CD14-positive monocyte (primary cell): ENCODE measurements around the gene DNMT3A. TPM values are rescaled to one million over a fixed set of nuclear protein-coding genes. Genes with fewer than 3 reads are reported as not detected.

Experiments
- DNase-seq, 3 donors: peaks; one replicate each; pipeline ENCODE4 v3.0.0-alpha.2; 2011 to 2022
- H2AFZ ChIP-seq: 2 replicates; pipeline ENCODE4 v1.6.0; 2012; ENCODE audit warnings: mild to moderate bottlenecking, low read depth, low read length, inconsistent platforms; ENCODE audit not compliant: insufficient read depth, poor library complexity, severe bottlenecking
- H3K27ac ChIP-seq, 2 donors: 1 replicate in 1 of 2; 2 replicates in 1 of 2; pipeline ENCODE4 v1.5.1; 2012 to 2013; ENCODE audit warnings: low read length in 2 of 2, control low read depth in 1 of 2, inconsistent platforms in 1 of 2, low read depth in 1 of 2, mild to moderate bottlenecking in 1 of 2
- H3K27me3 ChIP-seq, 2 donors: one replicate each; pipeline versions ENCODE4 v1.6.0 to v1.6.1; 2011 to 2013; ENCODE audit warnings: low read length in 2 of 2; ENCODE audit not compliant: control insufficient read depth in 2 of 2, insufficient read depth in 2 of 2
- H3K36me3 ChIP-seq, 2 donors: replicated peaks in 1 of 2; 1 replicate in 1 of 2; 2 replicates in 1 of 2; pipeline versions ENCODE4 v1.5.1 to v1.6.1; 2012 to 2013; ENCODE audit warnings: low read length in 2 of 2, control low read depth in 1 of 2, inconsistent platforms in 1 of 2, mild to moderate bottlenecking in 1 of 2; ENCODE audit not compliant: insufficient read depth in 2 of 2, control insufficient read depth in 1 of 2
- H3K4me1 ChIP-seq, 2 donors: 1 replicate in 1 of 2; 2 replicates in 1 of 2; pipeline versions ENCODE4 v1.5.1 to v1.6.1; 2012 to 2013; ENCODE audit warnings: low read length in 2 of 2, control low read depth in 1 of 2, inconsistent platforms in 1 of 2, mild to moderate bottlenecking in 1 of 2, moderate library complexity in 1 of 2; ENCODE audit not compliant: insufficient read depth in 2 of 2, control insufficient read depth in 1 of 2
- H3K4me2 ChIP-seq: replicated peaks from 2 replicates; pipeline ENCODE3; 2012; ENCODE audit warnings: low read length, moderate library complexity, mild to moderate bottlenecking; ENCODE audit not compliant: poor library complexity, severe bottlenecking; ENCODE audit errors: extremely low read depth
- H3K4me3 ChIP-seq, 3 experiments: fragments of 200-600 bp in 1 of 3; sonication (generic) in 1 of 3; replicated peaks in 1 of 3; 1 replicate in 2 of 3; 2 replicates in 1 of 3; pipeline ENCODE4 v1.5.1; 2011 to 2013; ENCODE audit warnings: low read length in 3 of 3, mild to moderate bottlenecking in 3 of 3, control low read depth in 2 of 3, low read depth in 2 of 3, inconsistent platforms in 1 of 3, moderate library complexity in 1 of 3
- H3K79me2 ChIP-seq: 2 replicates; pipeline ENCODE4 v1.6.0; 2012; ENCODE audit warnings: mild to moderate bottlenecking, control low read depth, inconsistent platforms, low read length, moderate library complexity; ENCODE audit not compliant: insufficient read depth
- H3K9ac ChIP-seq: 2 replicates; pipeline ENCODE4 v1.6.0; 2017; ENCODE audit warnings: low read length, mild to moderate bottlenecking; ENCODE audit not compliant: insufficient read depth, poor library complexity, severe bottlenecking
- H3K9me3 ChIP-seq, 2 donors: replicated peaks in 1 of 2; 1 replicate in 1 of 2; 2 replicates in 1 of 2; pipeline versions ENCODE4 v1.5.1 to v1.6.1; 2012 to 2013; ENCODE audit warnings: low read length in 2 of 2, control low read depth in 1 of 2; ENCODE audit not compliant: control insufficient read depth in 1 of 2, insufficient read depth in 1 of 2
- H4K20me1 ChIP-seq: 2 replicates; pipeline ENCODE4 v1.6.0; 2012; ENCODE audit warnings: mild to moderate bottlenecking, low read length, control low read depth, moderate library complexity; ENCODE audit not compliant: insufficient read depth
- H3K27ac Mint-ChIP-seq, 7 donors: one replicate each; pipeline ENCODE4 v1.8.0; 2020; ENCODE audit warnings: mild to moderate bottlenecking in 7 of 7, mixed read lengths in 7 of 7, moderate library complexity in 6 of 7, inconsistent platforms in 2 of 7
- H3K27me3 Mint-ChIP-seq, 3 donors: one replicate each; pipeline ENCODE4 v1.8.0; 2021 to 2022; ENCODE audit warnings: low read depth in 3 of 3, mild to moderate bottlenecking in 3 of 3, mixed read lengths in 3 of 3, moderate library complexity in 3 of 3, inconsistent platforms in 1 of 3
- H3K36me3 Mint-ChIP-seq, 2 donors: one replicate each; pipeline ENCODE4 v1.8.0; 2020; ENCODE audit warnings: mixed read lengths in 2 of 2, inconsistent platforms in 1 of 2, mild to moderate bottlenecking in 1 of 2
- H3K4me1 Mint-ChIP-seq: one replicate; pipeline ENCODE4 v1.8.0; 2020; ENCODE audit warnings: mild to moderate bottlenecking, mixed read lengths
- H3K4me3 Mint-ChIP-seq, 2 donors: one replicate each; pipeline ENCODE4 v1.8.0; 2020; ENCODE audit warnings: mild to moderate bottlenecking in 2 of 2, mixed read lengths in 2 of 2, moderate library complexity in 1 of 2
- H3K9me3 Mint-ChIP-seq, 7 donors: one replicate each; pipeline ENCODE4 v1.8.0; 2020 to 2022; ENCODE audit warnings: mixed read lengths in 7 of 7, mild to moderate bottlenecking in 6 of 7, moderate library complexity in 6 of 7, inconsistent platforms in 2 of 7
- WGBS: methylation state at CpG from one replicate; pipeline ENCODE4 v1.1.5; 2013; ENCODE audit warnings: missing lambda C conversion rate; ENCODE audit not compliant: insufficient coverage; 5-methylcytosine and 5-hydroxymethylcytosine counted together
- intact Hi-C, 2 donors: fragments of 100-400 bp; cut with micrococcal nuclease; formaldehyde crosslinking; loops; one replicate each; pipeline versions ENCODE4 v1.15.0 to v1.15.1; 2023
- polyA plus RNA-seq, 3 donors: library from polyadenylated mRNA; depleted of rRNA in 1 of 3; unstranded in 2 of 3; stranded (reverse) in 1 of 3; fragments of 300-500 nt in 2 of 3; fragments of >200 nt in 1 of 3; fragmentation: Illumina TruSeq in 2 of 3; gene quantifications; 1 replicate in 2 of 3; 2 replicates in 1 of 3; pipeline ENCODE4 v1.2.3, GENCODE V29; 2012 to 2021
- TF ChIP-seq, protein P1 (sequence below): fragments of 200-600 bp; IDR thresholded peaks from one replicate; pipeline ENCODE4 v1.8.0; 2022; ENCODE audit warnings: antibody characterized with exemption, mild to moderate bottlenecking

Gene DNMT3A
- polyA plus RNA-seq, 3 donors = 1.7 to 7.9 (median 2.7) TPM

DNA sequence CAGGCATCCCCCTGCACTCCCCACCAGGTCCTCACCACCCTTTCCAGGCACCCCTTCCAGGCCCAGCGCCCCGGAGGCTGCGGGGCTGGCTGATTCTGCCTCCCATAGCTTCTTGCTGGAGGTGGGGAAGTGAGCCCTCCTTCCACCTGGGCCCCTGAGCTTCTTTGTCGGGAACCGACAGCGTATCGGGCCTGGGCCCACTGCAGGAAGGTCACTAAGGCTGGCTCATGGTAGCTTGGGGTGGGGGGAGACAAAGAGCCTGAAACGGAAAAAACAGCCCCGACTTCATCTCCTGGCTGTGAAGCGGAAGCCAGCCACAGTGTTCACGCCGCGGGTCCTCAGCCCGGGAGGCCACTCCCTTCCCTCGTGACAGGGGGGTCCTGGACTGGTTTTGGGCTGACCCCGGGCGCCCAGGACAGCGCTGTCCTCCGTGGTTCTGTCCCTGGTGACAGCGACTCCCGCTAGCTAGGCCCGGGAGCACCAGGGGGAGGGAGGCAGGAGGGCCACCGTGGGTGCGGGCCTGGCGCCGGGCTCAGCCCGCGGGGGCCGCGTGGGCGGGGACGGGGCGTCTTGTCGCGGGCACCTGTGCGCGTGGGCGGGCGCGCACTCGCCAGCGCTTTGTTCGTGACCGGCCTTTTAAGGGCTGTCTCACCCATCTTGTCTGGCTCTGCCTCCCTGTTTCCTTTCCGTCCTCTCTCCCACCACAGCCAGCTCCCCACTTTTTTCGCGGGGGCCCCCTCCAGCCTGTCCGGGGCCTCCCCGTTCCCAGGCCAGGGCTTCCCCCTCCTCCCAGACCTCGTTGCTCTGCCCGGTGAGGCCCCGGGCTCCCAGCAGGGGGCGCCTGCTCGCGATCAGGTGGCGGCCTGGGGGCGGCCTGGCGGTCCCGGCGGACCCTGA, 64.9 kb downstream of the DNMT3A start:
- Mint-ChIP-seq H3K4me3 (peak overlapping the region; percentile 76 to 85), H3K9me3 (no peaks in the 10 kb centered on the region), H3K27ac (peak overlapping the region in 4 of 7 donors; percentile 30 to 88 (median 69)), H3K27me3 (peaks cover 3 to 11% (median 11%) of the 10 kb centered on the region in 3 donors), H3K4me1 (peaks cover 70% of the 10 kb centered on the region), H3K36me3 (peaks cover 28 to 37% of the 10 kb centered on the region in 2 donors)
- Histone ChIP-seq H4K20me1 (no peaks in the 10 kb centered on the region), H3K4me2 (peak overlapping the region; percentile 81), H3K36me3 (peaks cover under 1 to 6% of the 10 kb centered on the region in 2 donors), H3K4me3 (peak overlapping the region; percentile 25 to 74 (median 35)), H2AFZ (peak overlapping the region; percentile 90), H3K79me2 (no peaks in the 10 kb centered on the region), H3K27me3 (no peaks in the 10 kb centered on the region), H3K27ac (peak overlapping the region in 1 of 2 donors; percentile 50), H3K9me3 (no peaks in the 10 kb centered on the region), H3K9ac (peak overlapping the region; percentile 81), H3K4me1 (peaks cover 76 to 82% of the 10 kb centered on the region in 2 donors)
- WGBS = under 1% methylated on average over 45 of the region's 60 CpGs
- TF ChIP-seq, protein P1, sequence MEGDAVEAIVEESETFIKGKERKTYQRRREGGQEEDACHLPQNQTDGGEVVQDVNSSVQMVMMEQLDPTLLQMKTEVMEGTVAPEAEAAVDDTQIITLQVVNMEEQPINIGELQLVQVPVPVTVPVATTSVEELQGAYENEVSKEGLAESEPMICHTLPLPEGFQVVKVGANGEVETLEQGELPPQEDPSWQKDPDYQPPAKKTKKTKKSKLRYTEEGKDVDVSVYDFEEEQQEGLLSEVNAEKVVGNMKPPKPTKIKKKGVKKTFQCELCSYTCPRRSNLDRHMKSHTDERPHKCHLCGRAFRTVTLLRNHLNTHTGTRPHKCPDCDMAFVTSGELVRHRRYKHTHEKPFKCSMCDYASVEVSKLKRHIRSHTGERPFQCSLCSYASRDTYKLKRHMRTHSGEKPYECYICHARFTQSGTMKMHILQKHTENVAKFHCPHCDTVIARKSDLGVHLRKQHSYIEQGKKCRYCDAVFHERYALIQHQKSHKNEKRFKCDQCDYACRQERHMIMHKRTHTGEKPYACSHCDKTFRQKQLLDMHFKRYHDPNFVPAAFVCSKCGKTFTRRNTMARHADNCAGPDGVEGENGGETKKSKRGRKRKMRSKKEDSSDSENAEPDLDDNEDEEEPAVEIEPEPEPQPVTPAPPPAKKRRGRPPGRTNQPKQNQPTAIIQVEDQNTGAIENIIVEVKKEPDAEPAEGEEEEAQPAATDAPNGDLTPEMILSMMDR = peak; percentile 99
- DNase-seq = peak; percentile 59 to 63 (median 63)
- intact Hi-C loops = loop anchor here (5.0 to 10.0 kb wide), 5 partner anchors 35 to 278 kb away; partner anchors contain the start of gene DNMT3A (in 2 of the 2)

DNA sequence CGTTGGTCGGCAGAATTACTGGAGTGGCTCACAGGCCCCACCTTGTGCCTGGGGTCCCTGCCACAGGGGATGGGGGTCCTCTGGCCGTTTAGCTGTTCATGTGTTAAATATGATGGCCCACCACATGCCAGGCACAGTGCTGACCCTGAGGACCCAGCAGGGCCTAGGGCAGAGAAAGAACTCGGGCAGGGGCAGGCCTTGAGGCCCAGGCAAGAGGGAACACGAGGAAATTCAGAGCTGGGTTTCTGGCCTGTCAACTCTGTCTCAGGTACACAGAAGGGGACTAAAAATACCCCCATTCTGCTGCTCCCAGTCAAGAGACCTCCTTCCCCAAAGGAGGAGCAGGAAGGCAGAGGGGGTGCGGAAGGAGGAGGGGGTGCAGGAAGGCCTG, 66.2 kb downstream of the DNMT3A start:
- Histone ChIP-seq H3K4me2 (no peak overlapping the region), H3K9me3 (no peaks in the 10 kb centered on the region), H4K20me1 (no peaks in the 10 kb centered on the region), H3K79me2 (no peaks in the 10 kb centered on the region), H3K9ac (no peak overlapping the region), H3K36me3 (peaks cover 4 to 7% of the 10 kb centered on the region in 2 donors), H3K4me1 (peaks cover 71 to 77% of the 10 kb centered on the region in 2 donors), H3K27me3 (no peaks in the 10 kb centered on the region), H2AFZ (peak overlapping the region; percentile 6), H3K4me3 (no peak overlapping the region), H3K27ac (no peak overlapping the region)
- WGBS = 12% methylated on average over 4 of the region's 6 CpGs
- TF ChIP-seq, protein P1 = no peak
- H3K4me3 Mint-ChIP-seq = no peak overlapping the region
- intact Hi-C loops = loop anchor here (5.0 to 10.0 kb wide), 5 partner anchors 37 to 279 kb away; partner anchors contain the start of gene DNMT3A (in 2 of the 2)
- H3K27me3 Mint-ChIP-seq = peaks cover 3 to 11% (median 11%) of the 10 kb centered on the region in 3 donors
- H3K9me3 Mint-ChIP-seq = no peaks in the 10 kb centered on the region
- DNase-seq = no peak
- peaks cover 65% of the 10 kb centered on the region for H3K4me1 Mint-ChIP-seq
- H3K27ac Mint-ChIP-seq = peak overlapping the region in 3 of 7 donors; percentile 36 to 62 (median 42)
- peaks cover 30 to 37% of the 10 kb centered on the region in 2 donors for H3K36me3 Mint-ChIP-seq
